ENCODE results near the gene MED27.

Gene MED27, protein sequence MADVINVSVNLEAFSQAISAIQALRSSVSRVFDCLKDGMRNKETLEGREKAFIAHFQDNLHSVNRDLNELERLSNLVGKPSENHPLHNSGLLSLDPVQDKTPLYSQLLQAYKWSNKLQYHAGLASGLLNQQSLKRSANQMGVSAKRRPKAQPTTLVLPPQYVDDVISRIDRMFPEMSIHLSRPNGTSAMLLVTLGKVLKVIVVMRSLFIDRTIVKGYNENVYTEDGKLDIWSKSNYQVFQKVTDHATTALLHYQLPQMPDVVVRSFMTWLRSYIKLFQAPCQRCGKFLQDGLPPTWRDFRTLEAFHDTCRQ

GRCh38 chr9:132079391-132080091 is at the start of gene MED27:
TSS of gene MED27 (minus strand) at chr9:132079867. CDS start at chr9:132079844, 23 bp downstream.
- ChIA-PET POLR2A (no interaction called here), CTCF (interaction anchor here (1.4 to 2.2 kb wide), 2 partner anchors 12 to 157 kb away, joined by 3 to 6 read pairs; no protein-coding TSS in a partner anchor)
- DNase-seq (ENCODE audit: low read depth, low spot score), result no peak
- peak within 1 kb of the TSS; percentile 78 for H3K4me3 ChIP-seq (ENCODE audit: low read depth, low read length)
- TF ChIP-seq CTCF (IDR thresholded peaks at IDR 0.05; ENCODE audit: insufficient read depth, low read length, missing control alignments), result no peak

DNA sequence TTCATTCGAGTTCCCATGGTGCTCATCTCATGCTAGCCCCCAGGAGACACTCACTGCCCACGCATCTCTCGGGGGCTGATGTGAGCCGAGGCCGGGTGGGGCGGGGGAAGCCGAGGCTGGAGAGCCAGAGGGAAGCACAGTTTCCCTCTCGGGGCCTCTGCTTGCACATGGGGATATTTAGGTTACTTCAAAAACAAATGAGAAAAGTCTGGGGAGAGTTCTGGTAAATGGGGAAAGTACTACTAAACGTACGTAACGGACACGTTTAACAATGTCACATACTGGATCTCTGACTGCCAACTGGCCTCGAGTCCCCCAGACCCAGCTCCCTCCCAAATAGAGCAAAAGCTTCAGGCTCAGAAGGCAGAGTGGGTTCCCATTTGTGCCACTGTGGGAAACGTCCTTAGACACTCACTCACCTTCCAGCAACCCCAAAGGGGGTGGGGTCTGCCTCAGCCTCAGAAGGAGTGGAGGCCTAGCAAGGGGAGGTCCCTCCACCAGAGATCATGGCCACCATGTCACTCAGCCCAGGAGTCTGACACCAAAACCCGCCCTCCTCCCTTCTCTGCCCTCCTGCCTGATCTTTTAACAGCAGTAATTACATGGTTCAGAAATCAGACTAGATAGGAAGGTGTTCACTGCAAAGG is 48.3 kb upstream of the MED27 start:
- no peak for DNase-seq (ENCODE audit: low read depth, low spot score)
- CTCF ChIA-PET, result interaction anchor here (1.2 kb wide), 1 partner anchor 42 kb away, joined by 4 read pairs; no protein-coding TSS in a partner anchor
- no peak overlapping the region for H3K4me3 ChIP-seq (ENCODE audit: low read depth, low read length)
- TF ChIP-seq CTCF (IDR thresholded peaks at IDR 0.05; ENCODE audit: insufficient read depth, low read length, missing control alignments), result no peak
- POLR2A ChIA-PET, result no interaction called here

DNA sequence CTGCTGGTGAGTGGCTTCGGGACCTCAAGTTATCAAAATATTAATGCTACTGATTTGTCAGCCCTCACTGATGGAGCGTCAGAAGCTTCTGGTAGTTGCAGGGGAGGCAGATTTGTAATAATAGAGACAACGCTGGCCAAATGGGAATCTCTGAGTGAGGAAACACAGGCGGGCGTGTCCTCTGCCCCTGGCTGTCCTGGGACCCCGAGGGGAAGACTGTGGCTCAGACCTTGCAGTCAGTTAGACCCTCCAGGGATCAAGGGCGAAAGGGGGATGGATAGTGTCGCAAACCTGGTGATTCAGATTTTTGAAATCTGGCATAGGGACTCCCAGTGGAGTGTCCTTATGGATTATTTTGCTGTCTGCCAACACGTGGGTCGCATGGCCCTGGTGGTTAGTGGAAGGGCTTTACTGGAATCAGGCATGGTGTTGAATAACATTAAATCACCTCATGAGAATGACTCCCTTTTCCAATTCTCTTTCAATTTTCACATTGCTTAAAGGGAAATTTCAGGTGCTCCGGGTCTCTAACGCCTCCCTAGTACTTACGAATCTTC is 47.1 kb upstream of the MED27 start:
- DNase-seq (ENCODE audit: low read depth, low spot score), result no peak
- no peak for TF ChIP-seq CTCF (IDR thresholded peaks at IDR 0.05; ENCODE audit: insufficient read depth, low read length, missing control alignments)
- POLR2A ChIA-PET, result no interaction called here
- CTCF ChIA-PET, result interaction anchor here (1.2 kb wide), 1 partner anchor 43 kb away, joined by 4 read pairs; no protein-coding TSS in a partner anchor
- H3K4me3 ChIP-seq (ENCODE audit: low read depth, low read length), result no peak overlapping the region

GRCh38 chr9:132125944-132126679 is 46.4 kb upstream of the MED27 start:
- CTCF ChIA-PET, result no interaction called here
- H3K4me3 ChIP-seq (ENCODE audit: low read depth, low read length), result no peak overlapping the region

DNA sequence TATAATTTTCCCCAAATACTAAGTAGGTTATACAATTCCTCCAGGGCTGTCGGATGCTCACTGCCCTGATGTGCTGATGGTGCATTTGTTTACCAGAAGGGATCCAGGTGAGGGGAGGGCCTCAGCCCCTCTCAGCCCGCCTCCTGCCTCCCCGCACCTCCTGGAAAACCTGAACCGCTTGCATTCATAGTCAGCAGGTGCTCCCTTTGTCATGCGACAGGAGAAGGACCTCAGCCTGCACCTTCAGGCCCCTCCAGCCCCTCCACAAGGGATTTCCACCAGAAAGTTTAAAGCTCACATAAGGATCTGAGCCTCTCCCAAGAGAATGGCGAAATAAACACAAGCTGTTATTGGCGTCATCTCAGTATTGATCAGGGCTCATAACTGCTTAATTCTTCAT is 45.7 kb upstream of the MED27 start:
- ChIA-PET POLR2A (no interaction called here), CTCF (interaction anchor here (1.7 kb wide), 1 partner anchor 111 kb away, joined by 5 read pairs; no protein-coding TSS in a partner anchor)
- TF ChIP-seq CTCF (IDR thresholded peaks at IDR 0.05; ENCODE audit: insufficient read depth, low read length, missing control alignments), result no peak
- H3K4me3 ChIP-seq (ENCODE audit: low read depth, low read length), result no peak overlapping the region
- DNase-seq (ENCODE audit: low read depth, low spot score), result no peak

More at GRCh38 chr9:132125944-132126679, 46.4 kb upstream of the MED27 start:
- POLR2A ChIA-PET, result no interaction called here
- DNase-seq (ENCODE audit: low read depth, low spot score), result no peak
- no peak for TF ChIP-seq CTCF (IDR thresholded peaks at IDR 0.05; ENCODE audit: insufficient read depth, low read length, missing control alignments)

Data from AG04449 (cell line).